Hepatocyte (in vitro differentiated cells): ENCODE measurements around the gene MAP3K8.

Source experiments
- EZH2 ChIP-seq: fragments of 200-600 bp; sonication (generic); IDR thresholded peaks from 2 replicates; pipeline ENCODE4 v1.6.1; 2016; ENCODE audit warnings: antibody characterized with exemption, mild to moderate bottlenecking, borderline replicate concordance
- TF ChIP-seq, protein P1 (sequence below): fragments of 200-600 bp; sonication (generic); IDR thresholded peaks from 2 replicates; pipeline ENCODE4 v1.5.1; 2016; ENCODE audit warnings: antibody characterized with exemption, mild to moderate bottlenecking; ENCODE audit not compliant: poor library complexity

DNA sequence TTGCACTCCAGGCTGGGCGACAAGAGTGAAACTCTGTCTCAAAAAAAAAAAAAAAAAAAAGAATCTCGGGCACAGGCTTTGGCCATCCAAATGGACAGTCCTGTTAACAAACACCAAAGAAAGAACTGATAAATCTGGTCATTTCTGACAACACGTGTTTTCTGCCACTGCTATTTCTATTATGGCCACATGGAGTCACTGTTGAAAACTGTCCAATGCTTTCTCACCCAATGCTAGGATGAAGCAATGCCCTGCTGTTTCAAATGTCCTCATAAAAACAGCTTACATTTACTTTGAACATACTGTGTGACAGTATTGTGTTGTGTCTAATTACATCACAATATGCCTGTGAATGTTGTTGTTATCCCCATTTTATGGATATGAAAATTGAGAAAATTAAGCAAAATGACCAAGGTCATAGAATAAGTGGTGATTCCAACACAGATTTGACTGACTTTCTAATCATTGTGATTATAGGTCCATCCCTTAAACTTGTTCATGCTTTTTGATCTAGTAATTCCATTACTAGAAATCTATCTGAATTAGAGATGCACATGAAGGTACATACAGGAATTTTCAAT is 19.9 kb upstream of the MAP3K8 start:
- TF ChIP-seq, protein P1, sequence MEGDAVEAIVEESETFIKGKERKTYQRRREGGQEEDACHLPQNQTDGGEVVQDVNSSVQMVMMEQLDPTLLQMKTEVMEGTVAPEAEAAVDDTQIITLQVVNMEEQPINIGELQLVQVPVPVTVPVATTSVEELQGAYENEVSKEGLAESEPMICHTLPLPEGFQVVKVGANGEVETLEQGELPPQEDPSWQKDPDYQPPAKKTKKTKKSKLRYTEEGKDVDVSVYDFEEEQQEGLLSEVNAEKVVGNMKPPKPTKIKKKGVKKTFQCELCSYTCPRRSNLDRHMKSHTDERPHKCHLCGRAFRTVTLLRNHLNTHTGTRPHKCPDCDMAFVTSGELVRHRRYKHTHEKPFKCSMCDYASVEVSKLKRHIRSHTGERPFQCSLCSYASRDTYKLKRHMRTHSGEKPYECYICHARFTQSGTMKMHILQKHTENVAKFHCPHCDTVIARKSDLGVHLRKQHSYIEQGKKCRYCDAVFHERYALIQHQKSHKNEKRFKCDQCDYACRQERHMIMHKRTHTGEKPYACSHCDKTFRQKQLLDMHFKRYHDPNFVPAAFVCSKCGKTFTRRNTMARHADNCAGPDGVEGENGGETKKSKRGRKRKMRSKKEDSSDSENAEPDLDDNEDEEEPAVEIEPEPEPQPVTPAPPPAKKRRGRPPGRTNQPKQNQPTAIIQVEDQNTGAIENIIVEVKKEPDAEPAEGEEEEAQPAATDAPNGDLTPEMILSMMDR, result peak; percentile 81
- TF ChIP-seq EZH2, result no peak
